Prostate gland (tissue), 2 donors: ENCODE results near the gene GRIN1.

Source experiments
- POLR2A ChIP-seq: fragments of 450-650 bp; IDR thresholded peaks from one replicate; pipeline ENCODE4 v1.6.1; 2016; ENCODE audit warnings: antibody characterized with exemption, mild to moderate bottlenecking
- TF ChIP-seq, protein P1 (sequence below), 4 experiments: fragments of 200-600 bp in 2 of 4; fragments of 450-650 bp in 2 of 4; sonication (generic) in 2 of 4; IDR thresholded peaks; 1 replicate in 3 of 4; 2 replicates in 1 of 4; pipeline ENCODE4 v1.5.1; 2016 to 2019; ENCODE audit warnings: antibody characterized with exemption in 4 of 4, mild to moderate bottlenecking in 2 of 4, moderate library complexity in 2 of 4

DNA sequence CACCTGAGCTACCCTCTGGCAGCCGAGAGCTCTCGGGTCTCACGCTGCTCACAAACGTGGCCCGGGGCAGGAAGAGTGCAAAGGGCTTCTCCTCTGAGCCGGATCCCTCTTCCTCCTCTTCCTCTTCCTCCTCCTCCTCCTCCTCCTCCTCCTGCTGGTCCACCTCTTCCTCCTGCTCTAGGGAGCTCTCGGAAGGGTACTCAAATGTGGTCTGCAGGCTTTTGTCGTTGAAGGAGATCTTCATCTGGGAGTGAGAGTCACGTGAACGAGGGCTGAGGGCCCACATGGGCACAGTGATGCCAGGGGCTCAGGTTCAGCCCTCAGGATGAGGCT lies 53.5 kb downstream of the GRIN1 start:
- TF ChIP-seq, protein P1, sequence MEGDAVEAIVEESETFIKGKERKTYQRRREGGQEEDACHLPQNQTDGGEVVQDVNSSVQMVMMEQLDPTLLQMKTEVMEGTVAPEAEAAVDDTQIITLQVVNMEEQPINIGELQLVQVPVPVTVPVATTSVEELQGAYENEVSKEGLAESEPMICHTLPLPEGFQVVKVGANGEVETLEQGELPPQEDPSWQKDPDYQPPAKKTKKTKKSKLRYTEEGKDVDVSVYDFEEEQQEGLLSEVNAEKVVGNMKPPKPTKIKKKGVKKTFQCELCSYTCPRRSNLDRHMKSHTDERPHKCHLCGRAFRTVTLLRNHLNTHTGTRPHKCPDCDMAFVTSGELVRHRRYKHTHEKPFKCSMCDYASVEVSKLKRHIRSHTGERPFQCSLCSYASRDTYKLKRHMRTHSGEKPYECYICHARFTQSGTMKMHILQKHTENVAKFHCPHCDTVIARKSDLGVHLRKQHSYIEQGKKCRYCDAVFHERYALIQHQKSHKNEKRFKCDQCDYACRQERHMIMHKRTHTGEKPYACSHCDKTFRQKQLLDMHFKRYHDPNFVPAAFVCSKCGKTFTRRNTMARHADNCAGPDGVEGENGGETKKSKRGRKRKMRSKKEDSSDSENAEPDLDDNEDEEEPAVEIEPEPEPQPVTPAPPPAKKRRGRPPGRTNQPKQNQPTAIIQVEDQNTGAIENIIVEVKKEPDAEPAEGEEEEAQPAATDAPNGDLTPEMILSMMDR (IDR thresholded peaks at IDR 0.05), result no peak
- TF ChIP-seq POLR2A, result no peak
